Esophagus muscularis mucosa (tissue), 4 donors: ENCODE results near the gene ZFR. TPM values are rescaled to one million over a fixed set of nuclear protein-coding genes. Genes with fewer than 3 reads are reported as not detected.

ENCODE experiments used
- DNase-seq: peaks from one replicate; pipeline ENCODE4 v3.0.0-alpha.2; 2017; ENCODE audit errors: extremely low spot score
- H3K27ac ChIP-seq, 4 donors: fragments of 200-600 bp; sonication (generic); replicated peaks in 1 of 4; 1 replicate in 3 of 4; 2 replicates in 1 of 4; pipeline ENCODE4 v1.5.1; 2016 to 2019; ENCODE audit warnings: mild to moderate bottlenecking in 1 of 4
- H3K27me3 ChIP-seq, 4 donors: fragments of 200-600 bp; sonication (generic); one replicate each; pipeline versions ENCODE4 v1.5.1 to v1.6.0; 2016 to 2019
- H3K36me3 ChIP-seq, 4 donors: fragments of 200-600 bp; sonication (generic); one replicate each; pipeline ENCODE4 v1.5.1; 2016 to 2019
- H3K4me1 ChIP-seq, 4 donors: fragments of 200-600 bp; sonication (generic); one replicate each; pipeline ENCODE4 v1.5.1; 2016 to 2019
- H3K4me3 ChIP-seq, 4 donors: fragments of 200-600 bp; sonication (generic); 1 replicate in 2 of 4; 2 replicates in 2 of 4; pipeline ENCODE4 v1.5.1; 2016 to 2019; ENCODE audit warnings: mild to moderate bottlenecking in 4 of 4, moderate library complexity in 1 of 4
- H3K9me3 ChIP-seq, 4 donors: fragments of 200-600 bp; sonication (generic); 1 replicate in 3 of 4; 2 replicates in 1 of 4; pipeline ENCODE4 v1.5.1; 2016 to 2019
- EP300 ChIP-seq: sonication (generic); formaldehyde crosslinking; IDR thresholded peaks from one replicate; pipeline ENCODE4 v1.6.1; 2017; ENCODE audit warnings: antibody characterized with exemption
- POLR2A ChIP-seq: fragments of 450-650 bp; IDR thresholded peaks from one replicate; pipeline ENCODE4 v1.6.1; 2017; ENCODE audit warnings: antibody characterized with exemption, moderate library complexity, mild to moderate bottlenecking, low read depth
- POLR2AphosphoS5 ChIP-seq, 2 donors: sonication (generic); formaldehyde crosslinking; IDR thresholded peaks; one replicate each; pipeline ENCODE4 v1.6.1; 2017; ENCODE audit warnings: antibody characterized with exemption in 2 of 2
- WGBS: methylation state at CpG from one replicate; pipeline ENCODE4 v1.1.5; 2018; 5-methylcytosine and 5-hydroxymethylcytosine counted together
- intact Hi-C: fragments of 100-400 bp; cut with DNase I; formaldehyde crosslinking; loops from one replicate; pipeline ENCODE4 v1.15.1; 2023
- total RNA-seq, 4 donors: library from RNA; depleted of rRNA; stranded (reverse); fragments of >200 nt; gene quantifications; one replicate each; pipeline versions ENCODE4 v1.1.0 to v1.2.1, GENCODE V29; 2016
- TF ChIP-seq, protein P1 (sequence below), 3 experiments: fragments of 200-600 bp in 2 of 3; fragments of 450-650 bp in 1 of 3; sonication (generic) in 2 of 3; IDR thresholded peaks; one replicate each; pipeline ENCODE4 v1.5.1; 2017 to 2019; ENCODE audit warnings: antibody characterized with exemption in 3 of 3, mild to moderate bottlenecking in 2 of 3, moderate library complexity in 1 of 3

The ZFR gene
- total RNA-seq, 4 donors from 2014 or later = 83.2 to 106 (median 92.4) TPM

- no peak for DNase-seq
- Histone ChIP-seq H3K36me3 (no peaks in the 10 kb centered on the region), H3K4me3 (no peak overlapping the region), H3K9me3 (no peaks in the 10 kb centered on the region), H3K27me3 (no peaks in the 10 kb centered on the region), H3K4me1 (peaks cover 0 to 9% (median 7%) of the 10 kb centered on the region in 4 donors), H3K27ac (no peak overlapping the region)
- TF ChIP-seq POLR2AphosphoS5 (IDR thresholded peaks at IDR 0.05) (no peak), EP300 (no peak), POLR2A (no peak)
- TF ChIP-seq, protein P1, sequence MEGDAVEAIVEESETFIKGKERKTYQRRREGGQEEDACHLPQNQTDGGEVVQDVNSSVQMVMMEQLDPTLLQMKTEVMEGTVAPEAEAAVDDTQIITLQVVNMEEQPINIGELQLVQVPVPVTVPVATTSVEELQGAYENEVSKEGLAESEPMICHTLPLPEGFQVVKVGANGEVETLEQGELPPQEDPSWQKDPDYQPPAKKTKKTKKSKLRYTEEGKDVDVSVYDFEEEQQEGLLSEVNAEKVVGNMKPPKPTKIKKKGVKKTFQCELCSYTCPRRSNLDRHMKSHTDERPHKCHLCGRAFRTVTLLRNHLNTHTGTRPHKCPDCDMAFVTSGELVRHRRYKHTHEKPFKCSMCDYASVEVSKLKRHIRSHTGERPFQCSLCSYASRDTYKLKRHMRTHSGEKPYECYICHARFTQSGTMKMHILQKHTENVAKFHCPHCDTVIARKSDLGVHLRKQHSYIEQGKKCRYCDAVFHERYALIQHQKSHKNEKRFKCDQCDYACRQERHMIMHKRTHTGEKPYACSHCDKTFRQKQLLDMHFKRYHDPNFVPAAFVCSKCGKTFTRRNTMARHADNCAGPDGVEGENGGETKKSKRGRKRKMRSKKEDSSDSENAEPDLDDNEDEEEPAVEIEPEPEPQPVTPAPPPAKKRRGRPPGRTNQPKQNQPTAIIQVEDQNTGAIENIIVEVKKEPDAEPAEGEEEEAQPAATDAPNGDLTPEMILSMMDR (IDR thresholded peaks at IDR 0.05) = no peak
- 84% methylated on average over 3 of the region's 3 CpGs for WGBS
- intact Hi-C loops = no loop called here
These were observed 42.5 kb upstream of the ZFR start for GRCh38 chr5:32487008-32487407.

DNA sequence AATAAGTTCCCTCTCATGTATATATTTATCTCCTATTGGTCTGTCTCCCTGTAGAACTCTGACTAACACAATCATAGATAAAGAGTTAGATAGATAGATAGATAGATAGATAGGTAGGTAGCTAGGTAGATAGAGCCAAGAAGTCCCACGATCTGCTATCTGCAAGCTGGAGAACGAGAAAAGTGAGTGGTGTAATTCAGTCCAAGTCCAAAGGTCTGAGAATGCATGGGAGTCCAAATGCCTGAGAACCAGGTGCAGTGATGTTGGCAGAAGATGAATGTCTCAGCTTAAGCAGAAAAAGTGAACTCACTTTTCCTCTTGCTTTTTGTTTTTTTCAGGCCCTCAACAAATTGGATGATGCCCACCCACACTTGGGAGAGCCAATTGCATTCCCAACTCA is 37.7 kb upstream of the ZFR start:
- H3K27ac ChIP-seq = no peak overlapping the region
- no peak overlapping the region for H3K4me3 ChIP-seq
- H3K9me3 ChIP-seq = no peaks in the 10 kb centered on the region
- intact Hi-C loops = no loop called here
- H3K4me1 ChIP-seq = no peaks in the 10 kb centered on the region
- no peaks in the 10 kb centered on the region for H3K36me3 ChIP-seq
- TF ChIP-seq POLR2A (no peak), EP300 (no peak), POLR2AphosphoS5 (IDR thresholded peaks at IDR 0.05) (no peak)
- TF ChIP-seq, protein P1 (IDR thresholded peaks at IDR 0.05) = no peak
- H3K27me3 ChIP-seq = no peaks in the 10 kb centered on the region
- DNase-seq = no peak
- WGBS = 86% methylated on average over 2 of the region's 2 CpGs

DNA sequence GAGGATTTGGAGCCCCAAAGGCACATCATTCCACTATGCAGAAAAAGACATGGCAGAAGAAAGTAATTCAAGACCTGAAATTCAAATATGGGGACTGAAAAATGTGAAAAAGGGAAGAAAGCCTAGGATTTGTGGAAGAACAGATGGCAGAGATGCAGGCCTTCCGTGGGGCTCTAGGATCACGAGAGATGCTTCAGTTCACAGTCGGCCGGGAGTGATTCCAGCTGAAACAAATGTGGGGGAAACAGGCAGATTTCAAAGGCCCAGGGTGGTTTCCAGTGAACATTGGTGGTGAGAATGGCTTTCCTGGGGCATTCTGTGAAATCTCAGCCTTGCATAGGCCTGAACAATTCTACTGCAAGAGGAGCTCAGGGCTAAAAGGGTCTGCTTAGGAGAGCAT is 34.6 kb upstream of the ZFR start:
- 79% methylated on average over 4 of the region's 4 CpGs for WGBS
- no peaks in the 10 kb centered on the region for H3K27me3 ChIP-seq
- no peak for DNase-seq
- no peaks in the 10 kb centered on the region for H3K4me1 ChIP-seq
- no peak overlapping the region for H3K4me3 ChIP-seq
- no peak for TF ChIP-seq POLR2AphosphoS5 (IDR thresholded peaks at IDR 0.05)
- no peak for TF ChIP-seq EP300
- TF ChIP-seq POLR2A = no peak
- TF ChIP-seq, protein P1 (IDR thresholded peaks at IDR 0.05) = no peak
- no peaks in the 10 kb centered on the region for H3K36me3 ChIP-seq
- no peak overlapping the region for H3K27ac ChIP-seq
- intact Hi-C loops = no loop called here
- H3K9me3 ChIP-seq = no peaks in the 10 kb centered on the region

GRCh38 chr5:32476891-32477290 is 32.4 kb upstream of the ZFR start:
- no peak for DNase-seq
- H3K9me3 ChIP-seq = no peaks in the 10 kb centered on the region
- peaks cover 0 to 4% (median 0%) of the 10 kb centered on the region in 4 donors for H3K27me3 ChIP-seq
- intact Hi-C loops = no loop called here
- no peaks in the 10 kb centered on the region for H3K4me1 ChIP-seq
- H3K4me3 ChIP-seq = no peak overlapping the region
- no peak overlapping the region for H3K27ac ChIP-seq
- 72% methylated on average over 1 of the region's 1 CpG for WGBS
- TF ChIP-seq EP300 = no peak
- TF ChIP-seq POLR2AphosphoS5 (IDR thresholded peaks at IDR 0.05) = no peak
- TF ChIP-seq POLR2A = no peak
- TF ChIP-seq, protein P1 (IDR thresholded peaks at IDR 0.05) = no peak
- no peaks in the 10 kb centered on the region for H3K36me3 ChIP-seq

DNA sequence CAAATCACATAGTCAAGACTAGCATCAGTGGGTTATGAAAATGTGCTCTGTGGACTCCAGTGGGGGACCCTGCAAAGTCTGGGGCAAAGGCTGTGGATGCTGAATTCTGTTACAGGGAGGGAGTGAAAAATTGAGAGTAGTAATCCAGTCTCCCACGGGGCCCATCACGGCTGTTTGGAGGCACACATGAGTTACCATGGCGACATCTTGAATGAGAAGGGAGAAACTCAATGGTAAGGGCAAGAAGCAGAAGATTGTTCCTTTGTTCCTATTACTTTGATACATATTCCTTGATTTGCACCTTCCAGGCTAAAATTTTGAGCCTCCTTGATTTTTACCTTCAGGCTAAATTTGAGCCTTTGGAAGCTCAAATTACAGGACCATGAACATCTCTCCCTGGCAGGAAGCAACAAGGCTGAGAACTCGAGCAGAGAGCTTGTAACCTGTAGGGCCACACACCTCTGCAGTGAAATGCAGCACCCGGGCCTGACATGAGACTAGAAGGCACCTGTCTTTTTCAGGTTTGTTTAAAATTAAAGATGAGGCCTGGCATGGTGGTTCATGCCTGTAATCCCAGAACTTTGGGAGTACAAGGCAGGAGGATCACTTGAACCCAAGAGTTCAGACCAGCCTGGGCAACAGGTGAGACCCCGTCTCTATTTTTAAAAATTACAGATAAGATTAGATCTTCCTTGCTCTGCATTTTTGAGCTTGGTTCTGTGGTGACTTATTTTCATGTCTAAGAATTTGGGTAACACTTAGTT is 31.0 kb upstream of the ZFR start:
- Histone ChIP-seq H3K27ac (no peak overlapping the region), H3K27me3 (peaks cover 0 to 4% (median 0%) of the 10 kb centered on the region in 4 donors), H3K36me3 (no peaks in the 10 kb centered on the region), H3K4me1 (no peaks in the 10 kb centered on the region), H3K9me3 (no peaks in the 10 kb centered on the region), H3K4me3 (no peak overlapping the region)
- intact Hi-C loops = no loop called here
- TF ChIP-seq EP300 (no peak), POLR2AphosphoS5 (IDR thresholded peaks at IDR 0.05) (no peak), POLR2A (no peak)
- TF ChIP-seq, protein P1 (IDR thresholded peaks at IDR 0.05) = no peak
- no peak for DNase-seq
- 76% methylated on average over 6 of the region's 6 CpGs for WGBS
